ENCODE measurements around the gene LRP5.
"Not testable (repeated sequence)": the region's sequence is repeated elsewhere in the genome, so short reads cannot be mapped to it uniquely, and the experiment has no call there.

The LRP5 gene

DNA sequence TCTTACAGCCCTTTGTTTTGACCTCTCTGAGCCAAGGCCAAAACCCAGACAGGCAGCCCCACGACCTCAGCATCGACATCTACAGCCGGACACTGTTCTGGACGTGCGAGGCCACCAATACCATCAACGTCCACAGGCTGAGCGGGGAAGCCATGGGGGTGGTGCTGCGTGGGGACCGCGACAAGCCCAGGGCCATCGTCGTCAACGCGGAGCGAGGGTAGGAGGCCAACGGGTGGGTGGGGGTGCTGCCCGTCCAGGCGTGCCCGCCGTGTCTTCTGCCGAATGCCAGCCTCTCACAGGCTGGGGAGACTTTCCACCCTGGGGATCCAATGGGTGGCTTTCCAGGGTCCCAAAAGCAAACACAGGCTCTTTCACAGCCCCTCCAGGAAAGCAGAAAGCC, 111.1 kb downstream of the LRP5 start:
- DNase-seq (ENCODE audit: low spot score): no peak

DNA sequence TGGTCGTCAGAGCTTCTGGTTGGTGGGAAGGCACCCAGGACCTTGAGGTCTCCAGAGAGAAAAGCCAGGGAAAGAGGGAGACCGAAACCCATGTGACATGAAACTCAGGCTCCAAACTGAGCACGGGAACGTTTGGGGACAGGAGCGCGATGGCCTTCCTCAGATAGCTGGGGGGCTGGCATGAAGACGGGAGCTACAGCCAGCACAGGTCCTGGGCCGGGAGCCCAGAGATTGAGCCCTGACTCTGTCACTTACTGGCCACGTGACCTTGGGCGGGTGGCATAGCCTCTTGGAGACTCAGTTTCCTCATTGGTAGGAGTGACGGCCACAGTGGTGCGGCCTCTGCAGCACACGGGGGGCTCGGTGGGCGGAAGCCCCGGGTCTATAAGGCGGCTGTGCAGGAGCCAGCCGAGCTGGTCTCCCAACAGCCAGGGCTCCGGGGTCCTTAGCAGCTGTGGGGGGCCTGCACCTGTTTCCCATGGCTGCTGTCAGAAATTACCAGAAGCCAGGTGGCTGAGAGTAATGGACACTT, 111.8 kb downstream of the LRP5 start:
- no peak for DNase-seq (ENCODE audit: low spot score)

DNA sequence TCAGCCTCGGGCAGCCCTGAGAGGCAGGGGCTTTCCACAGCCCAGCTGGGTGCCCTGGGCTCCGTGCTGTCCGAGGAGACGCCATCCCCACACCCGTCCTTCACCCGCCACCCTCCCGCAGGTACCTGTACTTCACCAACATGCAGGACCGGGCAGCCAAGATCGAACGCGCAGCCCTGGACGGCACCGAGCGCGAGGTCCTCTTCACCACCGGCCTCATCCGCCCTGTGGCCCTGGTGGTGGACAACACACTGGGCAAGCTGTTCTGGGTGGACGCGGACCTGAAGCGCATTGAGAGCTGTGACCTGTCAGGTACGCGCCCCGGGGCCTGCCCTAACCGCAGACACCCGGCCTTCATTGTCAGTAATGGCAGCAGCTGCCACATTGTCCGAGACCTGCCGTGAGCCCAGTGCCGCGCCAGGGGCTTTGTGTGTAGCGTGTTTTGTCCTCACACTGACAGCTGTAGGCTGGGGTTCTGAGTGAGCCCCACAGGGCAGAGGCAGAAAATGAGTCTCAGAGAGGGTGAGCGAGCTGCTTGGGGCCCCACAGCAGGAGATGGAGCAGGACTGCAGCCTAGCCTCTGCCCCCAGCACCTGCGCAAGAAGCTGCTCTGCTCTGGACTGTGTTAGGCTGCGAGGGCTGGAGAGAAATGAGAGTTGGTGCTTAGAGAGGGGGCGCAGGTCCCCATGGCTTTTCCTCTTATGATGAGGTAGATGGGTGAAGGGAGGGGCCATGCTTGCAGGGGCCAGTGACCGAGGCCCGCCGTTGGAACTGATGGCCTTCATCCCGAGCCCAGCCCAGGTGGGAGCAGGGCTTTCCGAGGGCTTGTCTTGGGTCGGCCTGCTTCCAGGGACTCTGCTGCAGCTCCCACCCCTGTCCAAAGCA, 112.8 kb downstream of the LRP5 start:
- no peak for DNase-seq (ENCODE audit: low spot score)

DNA sequence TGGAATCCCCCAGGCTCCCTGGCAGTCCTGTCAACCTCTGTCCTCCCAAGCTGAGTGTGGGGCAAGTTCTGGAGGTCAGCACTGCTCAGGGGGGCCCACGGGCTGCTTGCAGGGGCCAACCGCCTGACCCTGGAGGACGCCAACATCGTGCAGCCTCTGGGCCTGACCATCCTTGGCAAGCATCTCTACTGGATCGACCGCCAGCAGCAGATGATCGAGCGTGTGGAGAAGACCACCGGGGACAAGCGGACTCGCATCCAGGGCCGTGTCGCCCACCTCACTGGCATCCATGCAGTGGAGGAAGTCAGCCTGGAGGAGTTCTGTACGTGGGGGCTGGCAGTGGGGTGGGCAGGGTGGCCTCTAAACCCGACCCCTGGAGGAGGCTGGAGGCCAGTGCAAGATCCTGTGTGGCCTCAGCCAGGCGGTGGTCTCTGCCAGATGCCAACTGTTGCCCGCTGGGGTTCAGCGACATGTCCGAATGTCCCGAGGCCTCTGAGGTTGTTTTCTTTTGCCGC, 113.5 kb downstream of the LRP5 start:
- no peak for DNase-seq (ENCODE audit: low spot score)

DNA sequence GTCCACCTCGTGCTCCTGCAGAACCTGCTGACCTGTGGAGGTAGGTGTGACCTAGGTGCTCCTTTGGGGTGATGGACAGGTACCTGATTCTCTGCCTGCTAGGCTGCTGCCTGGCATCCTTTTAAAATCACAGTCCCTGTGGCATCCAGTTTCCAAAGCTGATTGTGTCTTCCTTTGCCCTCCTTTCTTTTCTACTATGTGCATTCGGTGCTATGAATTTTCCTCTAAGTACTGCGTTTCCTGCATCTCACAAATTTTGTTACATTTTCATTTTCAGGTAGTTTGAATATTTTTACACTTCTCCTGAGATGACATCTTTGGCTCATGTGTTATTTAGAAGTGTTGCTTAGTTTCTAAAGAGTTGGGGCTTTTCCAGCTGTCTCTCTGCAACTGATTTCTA, 117.3 kb downstream of the LRP5 start:
- no peak for DNase-seq (ENCODE audit: low spot score)

DNA sequence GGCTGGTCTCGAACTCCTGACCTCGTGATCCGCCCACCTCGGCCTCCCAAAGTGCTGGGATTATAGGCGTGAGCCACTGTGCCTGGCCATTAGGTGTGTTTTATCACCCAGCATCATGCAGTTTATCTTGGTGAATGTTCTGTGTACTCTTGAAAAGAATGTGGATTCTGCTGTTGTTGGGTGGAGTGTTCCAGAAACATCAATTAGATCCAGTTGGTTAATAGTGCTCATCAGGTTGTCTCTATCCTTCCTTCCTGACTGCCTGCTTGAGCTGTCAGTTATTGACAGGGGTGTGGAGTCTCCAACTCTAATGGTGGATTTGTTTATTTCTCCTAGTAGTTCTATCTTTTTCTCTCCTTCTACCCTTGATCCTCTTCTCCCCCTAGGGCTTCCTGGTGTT, 118.0 kb downstream of the LRP5 start:
- no peak for DNase-seq (ENCODE audit: low spot score)

DNA sequence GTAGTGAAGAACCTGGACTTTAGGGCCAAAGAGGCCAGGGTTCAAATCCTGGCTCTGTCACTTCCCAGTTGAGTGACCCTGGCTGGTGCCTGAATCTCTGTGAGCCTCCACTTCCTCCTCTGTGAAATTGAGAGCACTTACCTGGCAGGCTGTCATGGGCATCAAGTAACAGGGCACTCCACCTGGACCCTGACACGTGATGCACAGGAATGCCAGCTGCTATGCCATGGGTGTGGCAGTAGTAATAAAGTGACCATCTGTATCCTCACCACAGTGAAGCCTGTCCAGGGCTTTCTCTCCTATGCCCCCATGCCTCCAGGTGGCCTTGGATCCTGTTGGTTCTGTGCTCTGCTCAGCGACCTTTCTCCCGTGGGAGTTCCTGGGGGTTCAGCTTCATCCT, 118.4 kb downstream of the LRP5 start:
- no peak for DNase-seq (ENCODE audit: low spot score)

DNA sequence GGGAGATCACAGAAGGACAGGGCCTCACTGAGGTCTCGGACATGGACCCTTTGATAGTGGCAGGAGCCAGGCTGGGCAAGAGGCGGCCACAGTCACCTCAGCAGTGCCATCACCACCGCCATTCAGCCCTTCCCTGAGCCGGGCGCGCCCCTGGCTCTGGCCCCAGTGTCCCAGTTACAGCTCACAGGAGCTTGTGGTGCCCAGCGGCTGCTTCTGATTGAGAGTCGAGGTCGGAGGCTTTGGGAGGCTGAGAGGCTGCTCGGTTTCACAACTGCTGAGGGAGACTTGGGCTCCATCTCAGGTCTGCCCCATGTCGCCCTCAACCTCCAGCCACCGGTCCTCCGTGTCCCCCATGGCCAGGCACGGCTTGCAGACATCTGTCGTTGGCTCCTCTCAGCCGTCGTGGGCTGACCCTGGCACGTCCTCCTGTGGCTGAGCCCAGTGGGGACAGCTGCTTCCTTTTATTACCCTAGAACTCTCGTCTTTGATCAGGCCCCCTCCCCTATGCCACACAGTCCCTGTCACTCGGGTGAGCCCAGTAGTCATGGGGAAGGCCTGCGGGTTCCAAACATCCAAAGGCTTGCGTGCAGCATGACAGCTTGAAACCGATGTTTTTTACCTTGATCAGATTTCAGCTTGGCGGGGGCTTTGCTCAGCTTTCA, 119.7 kb downstream of the LRP5 start:
- no peak for DNase-seq (ENCODE audit: low spot score)

DNA sequence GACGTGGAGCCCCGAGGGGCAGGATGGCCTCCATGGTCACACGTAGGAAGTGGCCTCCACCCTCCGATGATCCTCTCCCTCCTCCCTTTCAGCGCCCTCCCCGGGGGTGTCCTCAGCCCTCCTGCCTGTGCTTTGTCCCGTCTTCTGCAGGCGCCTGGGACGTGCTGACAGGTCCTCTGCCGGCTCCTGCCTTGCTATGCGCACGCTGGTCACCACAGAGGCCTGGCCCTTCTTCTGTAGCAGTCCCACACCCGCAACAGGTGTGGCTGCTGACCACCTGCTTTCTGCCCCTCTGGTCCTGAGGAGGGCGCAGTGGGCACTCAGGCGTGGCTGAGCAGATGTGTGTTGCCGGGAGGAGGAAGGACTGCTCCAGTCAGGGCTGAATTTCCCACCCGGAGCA, 120.5 kb downstream of the LRP5 start:
- DNase-seq (ENCODE audit: low spot score): no peak

DNA sequence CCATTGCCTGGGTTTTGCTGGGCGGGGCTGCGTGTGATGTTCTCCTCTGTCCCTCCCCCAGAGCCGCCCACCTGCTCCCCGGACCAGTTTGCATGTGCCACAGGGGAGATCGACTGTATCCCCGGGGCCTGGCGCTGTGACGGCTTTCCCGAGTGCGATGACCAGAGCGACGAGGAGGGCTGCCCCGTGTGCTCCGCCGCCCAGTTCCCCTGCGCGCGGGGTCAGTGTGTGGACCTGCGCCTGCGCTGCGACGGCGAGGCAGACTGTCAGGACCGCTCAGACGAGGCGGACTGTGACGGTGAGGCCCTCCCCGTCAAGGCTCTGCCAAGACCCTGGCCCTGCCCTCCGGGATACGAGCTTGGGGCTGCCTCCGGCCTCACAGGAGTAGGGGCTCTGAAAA, 121.2 kb downstream of the LRP5 start:
- DNase-seq (ENCODE audit: low spot score): no peak

DNA sequence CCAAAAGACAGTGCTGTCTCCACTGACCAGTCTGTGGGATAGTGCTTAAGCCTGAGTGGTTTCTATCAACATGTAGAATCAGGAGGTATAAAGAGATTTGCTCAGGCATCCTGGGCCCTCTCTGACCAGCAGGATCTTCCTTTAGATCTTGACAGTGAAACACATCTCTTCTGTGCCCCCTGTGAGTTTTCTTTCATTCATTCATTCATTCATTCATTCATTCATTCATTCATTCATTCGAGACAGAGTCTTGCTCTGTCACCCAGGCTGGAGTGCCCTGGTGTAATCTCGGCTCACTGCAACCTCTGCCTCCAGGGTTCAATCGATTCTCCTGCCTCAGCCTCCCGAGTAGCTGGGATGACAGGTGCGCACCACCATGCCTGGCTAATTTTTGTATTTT, 121.8 kb downstream of the LRP5 start:
- DNase-seq (ENCODE audit: low spot score): not testable (repeated sequence)

DNA sequence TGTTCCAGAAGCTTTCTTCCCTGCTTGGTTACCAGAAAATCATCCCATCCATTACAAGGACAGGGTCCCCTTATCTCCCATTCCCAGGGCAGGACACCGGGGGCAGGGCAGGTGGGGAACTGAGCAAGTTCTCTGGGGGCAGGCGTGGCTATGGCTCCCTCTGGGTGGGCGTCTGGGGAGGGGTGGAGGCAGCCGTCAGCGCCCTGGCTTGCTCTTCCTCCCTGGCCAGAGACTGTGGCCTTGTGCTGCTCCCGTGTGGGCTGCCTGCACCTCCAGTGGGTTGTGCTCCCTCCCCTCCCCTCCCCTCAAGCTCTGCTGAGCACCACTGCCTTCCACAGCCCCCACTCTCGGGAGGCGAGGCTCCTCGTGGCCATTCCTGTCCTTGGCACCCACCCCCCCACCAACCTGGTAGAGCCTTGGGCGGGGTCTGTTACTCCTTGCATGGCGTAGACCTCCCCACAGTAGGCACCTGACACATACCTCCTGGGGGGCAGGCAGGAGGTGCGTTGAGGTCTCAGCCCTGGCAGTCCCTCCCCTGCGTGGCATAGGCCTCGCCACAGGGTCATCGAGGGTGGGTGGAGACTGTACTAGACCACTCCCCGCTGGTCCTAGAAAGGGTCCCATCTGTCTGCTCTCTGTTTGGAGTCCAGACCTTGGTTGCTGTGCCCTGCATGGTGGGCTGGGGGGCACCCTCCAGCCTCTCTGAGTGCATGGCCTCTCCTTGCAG, 123.9 kb downstream of the LRP5 start:
- DNase-seq (ENCODE audit: low spot score): no peak

DNA sequence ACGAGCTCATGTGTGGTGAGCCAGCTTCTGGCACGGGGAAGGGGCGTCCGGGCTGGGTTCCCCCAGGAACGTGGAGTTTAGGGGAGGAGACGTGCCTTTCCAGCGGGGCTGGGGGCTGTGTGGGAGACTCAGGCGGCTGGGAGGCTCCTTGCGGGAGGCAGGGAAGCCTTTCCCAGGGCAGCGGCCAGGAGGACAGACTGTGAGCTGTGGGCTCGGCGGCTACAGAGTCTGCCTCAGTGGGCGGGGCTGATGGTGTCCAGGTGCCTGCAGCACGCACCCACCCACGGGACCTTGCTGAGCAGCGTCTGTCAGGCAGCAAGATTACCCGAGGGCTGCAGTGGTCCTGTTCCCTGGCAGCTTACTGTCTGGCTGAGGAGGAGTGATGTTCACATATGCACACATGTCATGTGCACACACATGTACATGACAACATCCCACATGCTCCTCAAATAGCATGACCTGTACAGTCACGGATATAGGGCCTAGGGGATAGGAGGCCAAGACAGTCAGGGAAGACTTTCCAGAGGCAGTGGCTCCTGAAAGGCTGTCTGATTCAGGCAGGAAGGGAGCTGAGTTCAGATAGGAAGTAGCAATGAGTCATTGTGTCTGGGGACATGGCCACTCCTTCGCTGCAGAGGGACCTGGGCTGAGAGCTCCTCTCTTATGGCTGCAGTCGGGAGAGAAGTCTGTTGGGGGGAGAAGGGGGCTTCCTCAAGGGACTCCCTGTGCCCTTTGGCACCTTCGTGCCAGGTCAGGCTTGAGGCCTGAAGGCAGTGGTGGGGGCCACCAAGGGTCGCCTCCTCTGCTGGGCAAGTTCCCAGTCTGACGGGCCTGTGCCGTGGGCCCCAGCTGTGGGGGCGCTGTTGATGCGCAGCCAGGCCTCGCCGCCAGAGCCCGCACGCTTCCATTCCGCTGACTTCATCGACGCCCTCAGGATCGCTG, 124.9 kb downstream of the LRP5 start:
- no peak for DNase-seq (ENCODE audit: low spot score)

DNA sequence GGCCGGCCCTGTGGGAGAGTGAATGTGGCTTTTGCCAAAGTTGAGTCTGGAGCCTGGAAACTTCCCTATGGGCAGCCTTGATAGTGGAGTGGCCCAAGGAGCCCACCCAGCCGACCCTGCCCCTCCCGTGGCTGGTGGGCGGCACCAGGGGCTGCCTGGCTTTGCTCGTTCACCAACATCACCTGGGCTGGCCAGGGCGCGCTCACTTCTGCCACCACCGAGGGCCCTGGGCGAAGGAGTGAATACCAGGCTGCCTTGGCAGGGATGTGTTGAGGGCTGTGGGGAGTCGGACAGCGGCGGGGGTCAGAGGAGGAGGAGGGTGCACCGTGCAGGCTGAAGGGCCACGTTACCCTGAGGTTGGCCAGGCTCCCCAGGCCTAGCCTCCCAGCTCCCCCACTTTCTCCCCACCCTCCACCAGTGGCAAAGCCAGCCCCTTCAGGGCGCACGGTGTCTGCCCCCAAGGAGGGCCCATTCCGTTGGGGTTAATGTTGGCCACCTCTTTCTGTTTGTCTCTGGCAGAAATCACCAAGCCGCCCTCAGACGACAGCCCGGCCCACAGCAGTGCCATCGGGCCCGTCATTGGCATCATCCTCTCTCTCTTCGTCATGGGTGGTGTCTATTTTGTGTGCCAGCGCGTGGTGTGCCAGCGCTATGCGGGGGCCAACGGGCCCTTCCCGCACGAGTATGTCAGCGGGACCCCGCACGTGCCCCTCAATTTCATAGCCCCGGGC, 125.7 kb downstream of the LRP5 start:
- DNase-seq (ENCODE audit: low spot score): no peak

DNA sequence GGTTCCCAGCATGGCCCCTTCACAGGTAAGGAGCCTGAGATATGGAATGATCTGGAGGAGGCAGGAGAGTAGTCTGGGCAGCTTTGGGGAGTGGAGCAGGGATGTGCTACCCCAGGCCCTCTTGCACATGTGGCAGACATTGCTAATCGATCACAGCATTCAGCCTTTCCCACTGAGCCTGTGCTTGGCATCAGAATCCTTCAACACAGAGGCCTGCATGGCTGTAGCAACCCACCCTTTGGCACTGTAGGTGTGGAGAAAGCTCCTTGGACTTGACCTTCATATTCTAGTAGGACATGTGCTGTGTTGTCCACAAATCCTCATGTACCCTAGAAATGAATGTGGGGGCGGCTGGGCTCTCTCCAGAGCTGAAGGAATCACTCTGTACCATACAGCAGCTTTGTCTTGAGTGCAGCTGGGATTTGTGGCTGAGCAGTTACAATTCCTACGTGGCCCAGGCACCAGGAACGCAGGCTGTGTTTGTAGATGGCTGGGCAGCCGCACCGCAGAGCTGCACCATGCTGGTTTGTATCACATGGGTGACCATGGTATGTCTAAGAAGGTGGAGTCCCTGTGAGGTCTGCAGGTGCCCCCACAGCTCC, 126.4 kb downstream of the LRP5 start:
- no peak for DNase-seq (ENCODE audit: low spot score)

DNA sequence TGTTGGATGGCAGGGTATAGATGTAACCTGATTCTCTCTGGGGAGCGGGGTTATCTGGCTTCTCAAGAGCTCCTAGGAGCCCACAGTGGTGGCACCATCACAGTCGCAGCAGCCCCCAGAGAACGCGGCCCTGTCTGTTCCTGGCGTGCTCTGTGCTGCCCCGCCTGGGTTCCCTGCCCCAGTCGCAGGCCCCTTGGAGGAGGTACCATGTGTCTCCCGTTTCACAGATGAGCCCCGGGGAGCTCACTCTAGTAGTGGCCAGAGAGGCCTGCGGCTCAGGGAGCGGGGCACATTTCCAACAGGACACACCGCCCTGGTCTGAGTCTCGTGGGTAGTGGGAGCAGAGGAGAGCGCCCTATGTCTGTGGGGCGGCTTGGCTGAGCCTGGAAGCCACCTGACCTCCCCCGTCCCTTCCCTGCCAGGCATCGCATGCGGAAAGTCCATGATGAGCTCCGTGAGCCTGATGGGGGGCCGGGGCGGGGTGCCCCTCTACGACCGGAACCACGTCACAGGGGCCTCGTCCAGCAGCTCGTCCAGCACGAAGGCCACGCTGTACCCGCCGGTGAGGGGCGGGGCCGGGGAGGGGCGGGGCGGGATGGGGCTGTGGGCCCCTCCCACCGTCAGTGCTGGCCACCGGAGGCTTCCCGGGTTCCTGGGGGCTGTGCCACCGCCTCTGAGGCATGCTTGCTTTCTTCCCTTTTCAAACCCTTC, 127.1 kb downstream of the LRP5 start:
- DNase-seq (ENCODE audit: low spot score): peak; percentile 92

DNA sequence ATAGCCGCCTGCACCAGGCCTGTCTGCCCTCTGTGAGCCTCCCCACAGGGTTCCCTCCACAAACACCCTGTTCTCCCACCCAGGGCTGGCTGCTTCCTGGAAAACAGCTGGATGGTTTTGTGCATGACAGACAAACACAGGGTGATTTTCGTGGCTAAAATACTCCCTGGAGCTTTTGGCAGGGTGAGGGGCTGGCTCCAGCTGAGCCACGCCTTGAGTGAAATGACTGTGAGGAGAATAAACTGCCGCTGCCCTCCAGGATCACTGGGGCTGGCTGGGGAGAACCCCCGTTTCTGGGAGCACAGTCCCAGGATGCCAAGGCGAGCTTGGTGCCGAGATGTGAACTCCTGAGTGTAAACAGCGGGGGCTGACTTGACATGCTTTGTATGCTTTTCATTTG, 127.8 kb downstream of the LRP5 start:
- no peak for DNase-seq (ENCODE audit: low spot score)

DNA sequence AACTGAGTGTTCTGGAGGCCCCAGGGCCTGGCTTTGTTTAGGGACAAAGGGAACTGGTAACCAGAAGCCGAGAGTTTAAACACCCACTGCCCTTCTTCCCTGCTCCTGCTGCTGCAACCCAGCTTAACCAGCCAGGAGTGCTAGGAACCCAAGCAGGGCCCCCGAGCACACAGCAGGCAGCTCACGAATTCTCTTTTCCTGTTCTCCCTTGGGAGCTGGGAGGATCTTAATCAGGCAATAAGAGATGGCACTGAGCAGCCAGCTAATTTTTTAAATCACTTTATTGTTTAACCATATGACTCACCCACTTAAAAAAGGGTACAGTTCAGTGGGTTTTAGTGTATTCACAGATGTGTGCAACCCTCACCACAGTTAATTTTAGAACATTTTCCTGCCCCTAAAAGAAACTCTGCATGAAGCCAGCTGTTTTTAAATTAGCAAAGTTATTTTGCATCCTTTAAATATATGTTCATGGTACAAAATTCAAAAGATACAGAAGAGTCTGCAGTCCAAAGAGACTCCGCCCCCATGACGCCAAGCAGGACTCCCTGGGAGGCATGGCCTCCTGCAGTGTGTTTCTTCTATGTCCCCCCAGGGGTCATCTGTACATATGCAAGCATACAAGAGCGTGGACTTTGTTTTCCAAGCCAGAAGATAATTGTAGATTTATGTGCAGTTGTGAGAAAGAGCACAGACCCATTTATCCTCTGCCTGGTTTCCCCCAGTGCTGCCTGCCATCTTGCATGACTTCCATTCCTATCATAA, 129.3 kb downstream of the LRP5 start:
- DNase-seq (ENCODE audit: low spot score): no peak

DNA sequence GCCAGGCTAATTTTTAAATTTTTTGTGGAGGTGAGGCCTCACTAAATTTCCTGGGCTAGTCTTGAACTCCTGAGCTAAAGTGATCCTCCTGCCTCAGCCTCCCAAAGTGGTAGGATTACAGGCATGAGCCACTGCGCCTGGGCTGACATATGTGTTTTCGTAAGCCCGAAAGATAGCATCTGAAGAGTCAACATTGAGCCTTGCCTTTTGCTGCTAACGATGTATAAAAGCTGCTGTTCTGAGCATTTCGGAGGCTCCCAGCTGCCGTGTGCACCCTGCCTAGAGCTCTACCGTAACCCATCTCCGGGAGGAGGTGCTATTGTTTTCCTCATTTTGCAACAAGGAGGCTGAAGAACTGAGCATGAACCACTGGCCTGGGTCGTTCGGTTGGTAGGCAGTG, 130.0 kb downstream of the LRP5 start:
- no peak for DNase-seq (ENCODE audit: low spot score)
